ENCODE data around the gene KIF4A.

GRCh38 chrX:70461026-70461425 is 171.1 kb downstream of the KIF4A start:
- no peak for TF ChIP-seq POLR2A (IDR thresholded peaks at IDR 0.05)
- no peak for TF ChIP-seq CTCF (IDR thresholded peaks at IDR 0.05)
